Erythroblast (primary cell): Measurements from ENCODE around the gene SLC29A4.
"Not testable (repeated sequence)": the region's sequence is repeated elsewhere in the genome, so short reads cannot be mapped to it uniquely, and the experiment has no call there.

ENCODE experiments used
- DNase-seq, 2 experiments: peaks; one replicate each; lab custom pipeline; 2025; lab: John Stamatoyannopoulos, UW
- GATA1 ChIP-seq: IDR thresholded peaks from 2 replicates; pipeline ENCODE4 v1.6.1; 2011; ENCODE audit warnings: low read depth, mild to moderate bottlenecking, control low read depth, low read length, moderate library complexity
- POLR2A ChIP-seq: IDR thresholded peaks from 2 replicates; pipeline ENCODE4 v1.6.1; 2011; ENCODE audit warnings: mild to moderate bottlenecking, low read length

SLC29A4 gene

GRCh38 chr7:5266191-5267028, 16.3 kb upstream of the SLC29A4 start:
- no peak for DNase-seq
- no peak for TF ChIP-seq POLR2A
- TF ChIP-seq GATA1, result no peak

GRCh38 chr7:5267829-5268228, 14.9 kb upstream of the SLC29A4 start:
- DNase-seq, result not testable (repeated sequence)

DNA sequence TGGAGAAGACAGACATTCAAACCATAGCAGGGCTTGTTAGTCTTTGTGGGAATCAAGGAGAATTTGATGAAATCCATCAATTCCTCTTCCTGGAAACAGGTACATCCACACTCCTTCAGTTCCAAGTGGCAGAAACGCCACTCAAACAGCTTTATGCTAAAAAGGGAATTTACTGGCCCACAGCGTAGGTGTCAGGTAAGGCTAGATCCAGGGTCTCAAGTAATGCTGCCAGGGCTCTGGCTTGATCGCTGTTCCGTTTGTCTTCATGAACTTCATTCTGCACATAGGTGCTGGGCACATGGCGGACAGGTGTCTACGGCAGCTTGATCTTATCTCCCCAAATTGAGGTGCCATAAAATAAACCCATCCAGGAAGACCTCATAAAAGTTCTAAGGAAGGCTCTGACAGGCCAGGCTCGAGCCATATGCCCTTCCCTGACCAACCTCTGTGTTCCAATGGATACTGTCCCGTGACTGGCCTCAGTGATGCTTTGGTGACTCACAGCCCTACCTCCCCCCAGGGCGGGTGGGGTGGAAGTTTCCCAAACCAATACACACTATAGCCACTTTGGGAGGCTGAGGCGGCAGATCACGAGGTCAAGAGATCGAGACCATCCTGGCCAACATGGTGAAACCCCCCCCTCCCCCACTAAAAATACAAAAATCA, 12.6 kb upstream of the SLC29A4 start:
- not testable (repeated sequence) for DNase-seq

- DNase-seq, result no peak
- TF ChIP-seq GATA1 (no peak), POLR2A (no peak)
Measured at GRCh38 chr7:5270788-5271187, 12.0 kb upstream of the SLC29A4 start.

DNA sequence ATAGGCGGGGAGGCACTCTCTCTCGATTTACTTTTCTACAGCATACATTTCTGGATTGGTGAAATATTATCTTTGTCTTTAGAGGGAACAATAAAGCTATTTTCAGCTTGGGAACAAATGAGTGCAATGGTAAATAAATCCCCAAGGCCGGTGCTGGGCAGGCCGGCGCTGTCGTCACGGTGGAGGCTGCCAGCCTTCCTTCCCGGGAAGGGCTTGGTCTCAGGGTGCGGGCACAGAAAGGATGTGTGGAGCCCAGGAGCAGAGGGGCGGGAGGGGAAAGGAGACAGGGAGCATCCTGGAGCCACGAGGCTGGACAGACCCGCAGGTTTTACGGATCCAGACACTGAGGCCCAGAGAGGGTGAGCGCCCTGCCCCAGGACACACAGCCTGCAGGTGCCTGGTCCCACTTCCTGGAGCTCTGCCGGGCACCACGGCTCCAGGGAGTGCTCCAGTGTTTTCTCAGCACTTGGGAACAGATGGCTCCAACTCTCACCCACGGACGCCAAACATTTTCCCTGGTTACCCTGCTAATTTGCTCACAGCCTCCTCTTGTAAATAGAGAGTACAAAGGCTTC, 8.8 kb upstream of the SLC29A4 start:
- not testable (repeated sequence) for DNase-seq

GRCh38 chr7:5274441-5274840, 8.3 kb upstream of the SLC29A4 start:
- no peak for TF ChIP-seq GATA1
- no peak for TF ChIP-seq POLR2A
- DNase-seq, result no peak

DNA sequence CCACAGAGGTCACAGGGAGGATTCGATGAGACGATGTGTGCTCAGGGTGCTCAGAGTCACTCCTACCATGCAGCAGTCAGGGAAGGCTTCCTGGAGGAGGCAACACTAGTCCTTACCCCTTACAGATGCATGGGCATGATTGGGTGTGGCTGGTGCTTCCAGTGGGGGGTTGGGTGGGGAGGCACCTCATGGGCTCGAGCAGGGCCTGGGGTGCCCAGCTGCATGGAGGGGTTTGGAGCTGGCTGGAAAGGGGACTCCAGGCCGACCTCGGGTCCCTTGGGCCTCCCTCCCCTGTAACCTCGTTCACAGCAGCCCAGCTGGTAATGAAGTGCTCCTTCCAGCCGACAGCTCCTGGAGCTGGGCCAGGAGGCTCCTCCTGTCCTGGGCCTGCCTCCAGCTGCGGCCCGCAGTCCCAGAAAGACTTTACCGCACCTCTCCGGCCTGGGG, 7.7 kb upstream of the SLC29A4 start:
- DNase-seq, result not testable (repeated sequence)

- not testable (repeated sequence) for DNase-seq
Measured at GRCh38 chr7:5275510-5275909, 7.2 kb upstream of the SLC29A4 start.

DNA sequence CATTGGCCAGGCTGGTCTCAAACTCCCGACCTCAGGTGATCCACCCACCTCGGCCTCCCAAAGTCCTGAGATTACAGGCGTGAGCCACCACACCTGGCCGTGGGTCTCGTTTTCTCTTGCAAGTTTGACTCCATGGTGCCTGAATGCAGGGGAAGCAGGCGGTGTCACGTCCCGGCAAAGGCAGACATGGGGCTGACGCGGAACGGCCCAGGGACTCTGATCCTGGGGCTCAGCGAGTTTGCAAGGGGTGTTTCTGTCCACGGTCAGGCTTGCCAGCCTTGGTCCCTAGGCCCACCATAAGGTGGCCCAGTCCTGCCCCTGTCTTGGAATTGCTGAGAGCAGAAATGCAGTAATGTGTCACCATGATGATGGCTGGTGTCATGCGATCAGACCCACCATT, 6.6 kb upstream of the SLC29A4 start:
- not testable (repeated sequence) for DNase-seq

DNA sequence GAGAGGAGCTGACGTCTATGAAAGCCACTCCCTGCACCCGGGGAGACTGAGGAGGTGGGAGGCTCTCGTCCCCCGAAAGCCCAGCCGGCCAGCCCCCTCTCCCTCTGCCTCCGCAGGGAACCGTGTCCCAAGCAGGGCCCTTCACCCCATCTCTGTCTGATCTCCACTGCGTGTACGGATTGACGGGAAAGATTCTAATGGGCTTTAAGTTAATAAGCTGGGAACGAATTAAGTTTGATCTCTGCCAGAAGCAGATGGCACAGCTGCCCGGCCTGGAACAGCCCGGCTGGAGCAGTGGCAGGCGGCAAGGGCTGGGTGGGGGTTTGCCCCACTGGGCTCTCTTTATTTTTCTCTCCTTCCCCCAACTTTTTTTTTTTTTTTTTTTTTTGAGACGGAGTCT, 6.1 kb upstream of the SLC29A4 start:
- TF ChIP-seq GATA1 (no peak), POLR2A (no peak)
- DNase-seq, result no peak

- TF ChIP-seq GATA1 (no peak), POLR2A (no peak)
- DNase-seq, result no peak
Measured at GRCh38 chr7:5278766-5279165, 4.0 kb upstream of the SLC29A4 start.

DNA sequence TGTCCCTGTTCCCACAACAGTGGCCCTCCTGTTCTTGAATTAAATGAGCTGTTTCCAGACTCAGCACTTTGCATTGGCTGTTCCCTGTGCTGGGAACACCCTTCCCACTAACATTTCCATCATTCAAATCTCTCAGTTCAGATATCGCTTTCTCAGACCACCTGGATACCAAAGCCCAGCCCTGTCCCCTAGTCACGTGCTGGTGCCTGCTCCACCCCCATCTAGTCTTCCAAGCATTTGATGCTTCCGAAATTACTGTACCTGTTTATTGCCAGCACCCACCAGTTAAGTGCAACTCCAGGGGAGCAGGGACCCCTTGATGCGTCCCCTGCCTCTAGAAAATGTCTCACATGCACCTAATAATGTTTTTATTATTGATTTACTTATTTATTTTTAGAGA, 3.0 kb upstream of the SLC29A4 start:
- TF ChIP-seq POLR2A (no peak), GATA1 (no peak)
- DNase-seq, result no peak

GRCh38 chr7:5281598-5282500, 894 bp upstream of the SLC29A4 start:
- not testable (repeated sequence) for DNase-seq
